Fibroblast of pulmonary artery (primary cell): Measurements from ENCODE around the gene XXYLT1.

Experiments used
- DNase-seq: peaks from one replicate; pipeline ENCODE4 v3.0.0-alpha.2; 2010; ENCODE audit warnings: low read depth
- H3K4me3 ChIP-seq: replicated peaks from 2 replicates; pipeline ENCODE4 v1.5.1; 2011; ENCODE audit warnings: low read depth, mild to moderate bottlenecking, control low read depth, low read length, moderate library complexity
- TF ChIP-seq, protein P1 (sequence below): IDR thresholded peaks from 2 replicates; pipeline ENCODE4 v1.5.1; 2011; ENCODE audit warnings: mild to moderate bottlenecking, control low read depth, low read length, inconsistent platforms; ENCODE audit errors: missing control alignments

Gene XXYLT1

DNA sequence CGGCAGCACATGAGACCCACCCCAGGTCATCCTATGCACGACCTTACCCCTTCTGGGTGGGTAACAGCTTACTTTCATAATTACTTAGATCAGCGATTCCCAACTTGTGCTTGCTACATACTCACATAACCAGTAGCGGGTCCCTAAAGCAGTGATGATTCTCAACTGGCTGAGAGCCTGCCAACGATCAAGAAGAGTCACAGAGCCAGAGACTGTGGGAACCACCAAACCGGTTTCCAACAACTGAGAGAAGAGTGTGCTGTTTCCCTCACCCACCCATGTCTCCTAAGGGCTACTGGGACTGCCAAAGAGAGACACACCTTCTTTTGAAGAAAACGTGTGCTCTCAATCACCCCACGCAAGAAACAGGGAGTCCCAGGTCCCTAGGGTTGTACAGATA, 12.0 kb upstream of the XXYLT1 start:
- TF ChIP-seq, protein P1, sequence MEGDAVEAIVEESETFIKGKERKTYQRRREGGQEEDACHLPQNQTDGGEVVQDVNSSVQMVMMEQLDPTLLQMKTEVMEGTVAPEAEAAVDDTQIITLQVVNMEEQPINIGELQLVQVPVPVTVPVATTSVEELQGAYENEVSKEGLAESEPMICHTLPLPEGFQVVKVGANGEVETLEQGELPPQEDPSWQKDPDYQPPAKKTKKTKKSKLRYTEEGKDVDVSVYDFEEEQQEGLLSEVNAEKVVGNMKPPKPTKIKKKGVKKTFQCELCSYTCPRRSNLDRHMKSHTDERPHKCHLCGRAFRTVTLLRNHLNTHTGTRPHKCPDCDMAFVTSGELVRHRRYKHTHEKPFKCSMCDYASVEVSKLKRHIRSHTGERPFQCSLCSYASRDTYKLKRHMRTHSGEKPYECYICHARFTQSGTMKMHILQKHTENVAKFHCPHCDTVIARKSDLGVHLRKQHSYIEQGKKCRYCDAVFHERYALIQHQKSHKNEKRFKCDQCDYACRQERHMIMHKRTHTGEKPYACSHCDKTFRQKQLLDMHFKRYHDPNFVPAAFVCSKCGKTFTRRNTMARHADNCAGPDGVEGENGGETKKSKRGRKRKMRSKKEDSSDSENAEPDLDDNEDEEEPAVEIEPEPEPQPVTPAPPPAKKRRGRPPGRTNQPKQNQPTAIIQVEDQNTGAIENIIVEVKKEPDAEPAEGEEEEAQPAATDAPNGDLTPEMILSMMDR = no peak
- no peak overlapping the region for H3K4me3 ChIP-seq
- no peak for DNase-seq

DNA sequence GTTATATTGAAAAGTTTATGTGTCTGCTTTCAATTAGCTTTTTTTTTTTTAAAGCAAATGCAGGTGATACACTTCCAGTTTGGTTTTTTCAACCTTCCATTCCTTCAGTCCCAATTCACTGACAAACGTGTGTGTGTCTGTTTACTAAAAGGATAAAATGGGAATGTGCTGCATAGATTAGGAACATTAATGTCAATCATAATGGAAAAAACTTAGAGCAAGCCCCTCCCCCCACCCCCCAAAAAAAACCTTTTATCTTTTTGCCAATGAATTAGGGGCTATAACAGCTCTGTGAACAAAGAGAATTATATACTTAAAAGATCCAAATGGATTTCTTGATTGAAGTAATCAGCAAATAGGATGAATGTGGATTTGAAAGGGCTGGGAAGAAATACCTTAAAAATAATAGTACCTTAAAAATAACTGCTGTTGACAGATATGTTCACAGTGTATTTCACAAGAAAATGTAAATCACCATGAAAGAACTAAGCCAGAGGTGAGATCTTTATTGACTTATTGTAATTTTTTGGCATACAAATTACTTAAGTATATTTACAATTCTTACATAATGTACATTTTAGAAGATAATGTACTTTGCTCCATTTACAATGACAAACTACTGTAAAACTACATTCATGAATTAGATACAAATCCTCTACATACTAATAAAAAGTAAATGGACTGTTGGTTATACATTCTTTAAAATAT, 3.5 kb upstream of the XXYLT1 start:
- TF ChIP-seq, protein P1 = no peak
- no peak for DNase-seq
- H3K4me3 ChIP-seq = no peak overlapping the region

DNA sequence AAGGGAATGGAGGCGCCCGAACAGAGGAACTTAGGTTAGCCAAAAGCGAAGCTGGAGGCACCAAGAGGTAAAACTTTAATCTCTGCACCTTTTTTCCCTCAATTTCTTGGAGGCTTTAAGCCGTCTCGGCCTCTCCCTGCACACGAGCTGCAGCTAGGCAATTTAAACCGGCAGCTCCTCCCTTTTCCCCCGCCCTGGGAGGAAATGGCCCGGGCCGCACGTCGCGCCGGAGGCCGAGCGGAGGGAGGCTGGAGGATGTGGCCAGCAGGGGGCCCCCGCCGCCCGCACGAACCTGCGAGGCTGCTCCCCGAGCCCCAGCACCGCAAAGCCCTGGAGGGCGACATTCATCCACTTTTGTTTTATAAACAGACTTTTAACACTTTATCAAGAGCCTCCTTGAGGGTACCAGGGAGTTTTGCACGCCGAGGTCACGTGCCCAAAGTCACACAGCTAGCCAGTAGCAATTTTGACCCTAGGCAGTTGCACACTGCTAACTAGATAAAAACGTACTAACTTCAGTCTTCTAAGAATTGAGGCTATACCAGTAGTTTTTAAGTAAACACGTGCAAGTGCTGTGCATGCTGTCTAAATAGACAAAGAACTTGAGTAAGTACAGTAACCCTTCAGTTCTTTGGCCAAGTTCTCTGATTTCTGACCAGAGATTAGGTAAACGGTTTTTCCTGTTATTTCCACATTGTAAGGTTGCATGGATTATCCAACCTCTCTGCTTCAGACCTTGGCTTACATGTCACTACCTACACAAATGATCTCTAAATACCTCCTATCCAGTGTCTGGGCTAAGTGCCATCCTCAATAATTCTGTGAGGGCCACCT, 668 bp upstream of the XXYLT1 start:
- TF ChIP-seq, protein P1 = peak; percentile 58
- peak overlapping the region; percentile 82 for H3K4me3 ChIP-seq
- peak; percentile 89 for DNase-seq

DNA sequence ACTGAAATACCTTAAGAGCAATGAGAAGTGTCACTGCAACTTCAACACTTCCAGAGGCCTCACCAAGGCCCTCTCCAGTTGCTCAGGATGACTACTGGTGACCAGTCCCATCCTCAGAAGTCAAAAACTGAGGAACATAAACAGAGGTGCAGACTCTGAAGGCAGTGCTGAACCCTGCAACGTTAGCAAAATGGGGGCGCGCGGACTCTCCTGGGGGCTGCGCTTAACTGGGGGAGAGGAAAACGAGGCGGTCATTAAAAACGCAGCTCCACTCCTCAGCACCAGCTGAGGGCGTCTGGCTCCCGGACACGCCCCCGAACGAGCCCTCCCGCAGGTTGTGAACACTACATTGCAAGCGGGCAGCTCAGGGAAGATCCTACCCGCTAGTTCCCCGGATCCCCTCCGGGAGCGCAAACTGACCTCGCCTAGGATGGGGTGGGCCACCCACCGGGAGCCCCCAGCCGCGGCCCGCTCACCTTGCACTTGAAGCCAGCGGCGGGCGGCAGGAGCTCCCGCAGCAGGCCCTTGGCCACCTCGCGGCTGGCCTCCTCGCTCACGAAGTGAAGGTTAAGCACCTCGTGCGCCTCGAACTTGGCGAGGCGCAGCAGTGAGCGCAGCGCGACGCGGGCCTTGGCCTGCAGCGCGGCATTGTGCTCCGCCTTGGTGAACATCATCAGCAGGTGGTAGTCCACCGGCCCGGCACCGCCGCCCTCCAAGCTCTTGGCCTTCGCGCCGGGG, 711 bp downstream of the XXYLT1 start:
- TF ChIP-seq, protein P1 = no peak
- peak; percentile 48 for DNase-seq
- H3K4me3 ChIP-seq = peak overlapping the region; percentile 82

DNA sequence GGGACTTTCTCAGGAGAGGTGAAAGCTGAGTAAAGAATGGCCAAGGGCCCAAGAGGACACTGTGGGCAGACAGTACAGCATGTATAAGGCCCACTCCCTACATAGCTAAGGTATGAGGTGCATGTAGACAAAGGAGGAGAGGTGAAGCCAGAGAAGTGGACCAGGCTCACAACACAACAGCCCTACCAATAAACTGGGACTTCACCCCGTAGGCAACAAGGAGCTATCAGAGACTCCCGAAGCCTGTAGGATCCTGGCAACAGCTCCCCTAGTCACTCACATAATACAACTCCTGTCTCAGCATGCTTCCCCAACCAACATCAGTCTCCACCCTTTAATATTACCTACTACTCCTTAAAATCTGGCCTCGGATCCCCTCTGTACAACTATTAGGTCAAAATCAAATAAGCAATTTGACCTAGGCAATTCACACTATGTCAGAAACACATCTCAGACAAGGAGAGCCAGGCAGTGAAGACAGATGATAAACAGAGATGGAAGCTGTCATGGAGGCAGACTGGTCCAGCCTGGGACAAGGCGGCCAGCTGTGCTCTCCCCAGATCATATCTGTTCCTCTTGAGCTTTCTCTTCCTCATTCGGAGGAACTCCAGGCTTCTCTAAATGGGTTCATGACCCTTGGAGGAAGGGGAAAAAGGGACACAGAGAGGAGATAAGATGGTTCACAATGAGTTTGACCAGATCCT, 1.4 kb downstream of the XXYLT1 start:
- no peak for DNase-seq
- TF ChIP-seq, protein P1 = no peak
- H3K4me3 ChIP-seq = peak overlapping the region; percentile 82

DNA sequence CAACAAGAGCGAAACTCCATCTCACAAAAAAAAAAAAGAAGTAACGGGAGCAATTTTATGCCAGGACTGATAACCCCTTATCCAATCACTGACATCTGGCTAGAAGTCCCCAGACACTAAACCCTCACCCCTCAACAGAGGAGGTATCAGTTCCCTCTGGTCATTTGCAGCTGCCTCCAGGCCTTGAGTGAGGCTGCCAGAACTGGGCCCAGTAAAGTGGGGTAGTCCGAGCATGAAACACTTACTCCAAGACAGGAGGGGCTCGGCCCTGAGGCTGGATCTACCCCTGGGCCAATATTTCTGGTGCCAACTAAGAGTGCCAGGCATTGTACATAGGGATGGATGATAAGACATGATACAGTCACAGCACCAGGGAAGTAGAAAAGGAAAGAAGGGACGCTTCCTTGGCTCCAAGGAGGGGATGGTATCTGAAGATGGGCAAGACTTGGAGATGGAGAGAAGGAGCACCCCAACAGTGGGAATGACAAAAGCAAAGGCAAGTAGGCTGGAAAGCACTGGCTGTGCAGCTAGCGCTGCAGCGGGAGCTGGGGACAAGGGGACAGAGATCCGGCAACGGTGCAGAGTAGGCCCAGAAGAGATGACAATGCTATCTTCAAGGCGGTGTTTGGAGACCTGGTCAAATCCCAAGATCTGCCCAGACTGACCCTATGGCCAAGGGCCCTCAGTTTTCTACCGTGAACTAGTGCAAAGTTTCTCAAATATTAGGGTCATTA, 2.2 kb downstream of the XXYLT1 start:
- no peak for DNase-seq
- TF ChIP-seq, protein P1 = no peak
- no peak overlapping the region for H3K4me3 ChIP-seq
